ENCODE measurements around the gene ZFP2.
"Not testable (repeated sequence)": the region's sequence is repeated elsewhere in the genome, so short reads cannot be mapped to it uniquely, and the experiment has no call there.

- TF ChIP-seq, protein P1, sequence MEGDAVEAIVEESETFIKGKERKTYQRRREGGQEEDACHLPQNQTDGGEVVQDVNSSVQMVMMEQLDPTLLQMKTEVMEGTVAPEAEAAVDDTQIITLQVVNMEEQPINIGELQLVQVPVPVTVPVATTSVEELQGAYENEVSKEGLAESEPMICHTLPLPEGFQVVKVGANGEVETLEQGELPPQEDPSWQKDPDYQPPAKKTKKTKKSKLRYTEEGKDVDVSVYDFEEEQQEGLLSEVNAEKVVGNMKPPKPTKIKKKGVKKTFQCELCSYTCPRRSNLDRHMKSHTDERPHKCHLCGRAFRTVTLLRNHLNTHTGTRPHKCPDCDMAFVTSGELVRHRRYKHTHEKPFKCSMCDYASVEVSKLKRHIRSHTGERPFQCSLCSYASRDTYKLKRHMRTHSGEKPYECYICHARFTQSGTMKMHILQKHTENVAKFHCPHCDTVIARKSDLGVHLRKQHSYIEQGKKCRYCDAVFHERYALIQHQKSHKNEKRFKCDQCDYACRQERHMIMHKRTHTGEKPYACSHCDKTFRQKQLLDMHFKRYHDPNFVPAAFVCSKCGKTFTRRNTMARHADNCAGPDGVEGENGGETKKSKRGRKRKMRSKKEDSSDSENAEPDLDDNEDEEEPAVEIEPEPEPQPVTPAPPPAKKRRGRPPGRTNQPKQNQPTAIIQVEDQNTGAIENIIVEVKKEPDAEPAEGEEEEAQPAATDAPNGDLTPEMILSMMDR (IDR thresholded peaks at IDR 0.05; ENCODE audit: low read length) = not testable (repeated sequence)
- TF ChIP-seq EZH2 (IDR thresholded peaks at IDR 0.05; ENCODE audit: borderline replicate concordance, low read length) = not testable (repeated sequence)
Observed at GRCh38 chr5:178860615-178861014, 35.1 kb upstream of the ZFP2 start.
